ENCODE results near the gene MYO5C. TPM values are rescaled to one million over a fixed set of nuclear protein-coding genes. Genes with fewer than 3 reads are reported as not detected.

The MYO5C gene
- total and polyA plus RNA-seq, 2 of the 13 experiments (the other 11 are each of a cell fraction or from before 2014, with no cell fraction given) = 15.7 to 23.7 TPM

DNA sequence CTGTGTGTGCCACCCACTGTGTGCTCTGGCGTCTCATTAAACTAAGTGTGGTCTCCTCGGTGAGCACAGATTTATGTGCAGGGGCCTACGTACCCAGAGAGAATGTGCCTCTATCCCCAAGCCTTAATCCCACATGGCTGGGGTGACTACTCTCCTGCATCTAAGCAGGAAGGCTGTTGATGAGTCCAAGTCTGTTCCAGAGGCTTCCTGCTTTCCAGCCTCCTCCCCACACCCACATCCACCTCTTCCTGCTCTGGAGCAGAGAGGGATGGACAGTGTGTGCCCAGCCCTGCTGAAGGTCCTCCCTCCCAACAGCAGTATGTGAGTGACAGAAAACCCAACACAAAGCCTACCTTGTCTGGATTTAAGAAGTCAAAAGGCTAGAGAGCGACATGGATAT lies 144.3 kb downstream of the MYO5C start:
- CTCF ChIA-PET (ENCODE audit: low intra/inter-chr PET ratio, low total read pairs) = no interaction called here
- no peak overlapping the region for H3K27ac ChIP-seq (ENCODE audit: extremely low read length, insufficient read depth, low read length)

More for the DNA sequence above, 144.3 kb downstream of the MYO5C start:
- BruUV-seq (replicated peaks) = no TSS peak
- Histone ChIP-seq H3K9me3 (ENCODE audit: low read length) (no peaks in the 10 kb centered on the region), H3K4me2 (ENCODE audit: low read depth, low read length) (no peak overlapping the region), H4K20me1 (ENCODE audit: insufficient read depth, low read length) (no peaks in the 10 kb centered on the region), H2AFZ (ENCODE audit: low read length) (no peak overlapping the region), H3K9ac (ENCODE audit: insufficient read depth, low read depth, low read length) (no peak overlapping the region), H3K36me3 (replicated peaks in 1 of 2; ENCODE audit: control insufficient read depth in 1 of 2, insufficient read depth in 2 of 2, low read length in 2 of 2) (peaks cover 2 to 4% of the 10 kb centered on the region in 2 experiments; a peak in 3 of 5 replicates), H3K4me1 (ENCODE audit: insufficient read depth, low read length) (peaks cover 11% of the 10 kb centered on the region), H3K27me3 (ENCODE audit: control insufficient read depth in 1 of 2, insufficient read depth in 2 of 2, low read length in 2 of 2) (no peaks in the 10 kb centered on the region), H3K79me2 (ENCODE audit: insufficient read depth, low read length) (no peaks in the 10 kb centered on the region), H3K4me3 (replicated peaks in 1 of 3; ENCODE audit: insufficient read depth in 1 of 3, low read depth in 2 of 3, low read length in 3 of 3) (no peak overlapping the region)
- no peak for ATAC-seq
- intact Hi-C loops (cut with micrococcal nuclease; ENCODE audit: unreplicated experiment) = no loop called here
- TF ChIP-seq ZSCAN25 (CRISPR knock-in tag; IDR thresholded peaks at IDR 0.05) (no peak), MBNL3 (CRISPR knock-in tag; conservative IDR thresholded peaks at IDR 0.05) (no peak), TFAP4 (IDR thresholded peaks at IDR 0.05; ENCODE audit: borderline replicate concordance, low read depth) (no peak), EEA1 (CRISPR knock-in tag; IDR thresholded peaks at IDR 0.05; ENCODE audit: borderline replicate concordance) (no peak), ZNF382 (CRISPR knock-in tag; IDR thresholded peaks at IDR 0.05; ENCODE audit: borderline replicate concordance) (no peak), ZBTB8A (CRISPR knock-in tag; IDR thresholded peaks at IDR 0.05; ENCODE audit: borderline replicate concordance, low read depth) (no peak), ZNF772 (CRISPR knock-in tag; IDR thresholded peaks at IDR 0.05) (no peak), JDP2 (CRISPR knock-in tag; IDR thresholded peaks at IDR 0.05; ENCODE audit: borderline replicate concordance) (no peak), ZNF550 (CRISPR knock-in tag; IDR thresholded peaks at IDR 0.05; ENCODE audit: borderline replicate concordance) (no peak), SKIL (CRISPR knock-in tag; IDR thresholded peaks at IDR 0.05; ENCODE audit: borderline replicate concordance) (no peak), ZNF589 (CRISPR knock-in tag; conservative IDR thresholded peaks at IDR 0.05) (no peak)
- TF ChIP-seq, protein P1, sequence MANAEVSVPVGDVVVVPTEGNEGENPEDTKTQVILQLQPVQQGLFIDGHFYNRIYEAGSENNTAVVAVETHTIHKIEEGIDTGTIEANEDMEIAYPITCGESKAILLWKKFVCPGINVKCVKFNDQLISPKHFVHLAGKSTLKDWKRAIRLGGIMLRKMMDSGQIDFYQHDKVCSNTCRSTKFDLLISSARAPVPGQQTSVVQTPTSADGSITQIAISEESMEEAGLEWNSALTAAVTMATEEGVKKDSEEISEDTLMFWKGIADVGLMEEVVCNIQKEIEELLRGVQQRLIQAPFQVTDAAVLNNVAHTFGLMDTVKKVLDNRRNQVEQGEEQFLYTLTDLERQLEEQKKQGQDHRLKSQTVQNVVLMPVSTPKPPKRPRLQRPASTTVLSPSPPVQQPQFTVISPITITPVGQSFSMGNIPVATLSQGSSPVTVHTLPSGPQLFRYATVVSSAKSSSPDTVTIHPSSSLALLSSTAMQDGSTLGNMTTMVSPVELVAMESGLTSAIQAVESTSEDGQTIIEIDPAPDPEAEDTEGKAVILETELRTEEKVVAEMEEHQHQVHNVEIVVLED (CRISPR knock-in tag; IDR thresholded peaks at IDR 0.05; ENCODE audit: borderline replicate concordance) = no peak
- in situ Hi-C loops (cut with HindIII; ENCODE audit: extremely low pct_ligation_motif_present, low pct_unique_long_range_greater_than_20kb) = no loop called here
- POLR2A ChIA-PET = no interaction called here
- no peak for DNase-seq (ENCODE audit: low spot score)
- FAIRE-seq = no peak
- WGBS (ENCODE audit: low lambda C conversion rate) = 91% methylated on average over 3 of the region's 4 CpGs
